Purkinje cell (primary cell): ENCODE results near the gene REEP6. TPM values are rescaled to one million over a fixed set of nuclear protein-coding genes. Genes with fewer than 3 reads are reported as not detected.

ENCODE experiments used
- polyA plus RNA-seq: library from polyadenylated mRNA; unstranded; fragments of >200 nt; fragmentation: Nextera tagmentation; gene quantifications from 2 replicates; pipeline ENCODE4 v1.2.1, GENCODE V29; 2014

Gene REEP6
- 2.2 and 3.7 TPM in 2 replicates for polyA plus RNA-seq

DNA sequence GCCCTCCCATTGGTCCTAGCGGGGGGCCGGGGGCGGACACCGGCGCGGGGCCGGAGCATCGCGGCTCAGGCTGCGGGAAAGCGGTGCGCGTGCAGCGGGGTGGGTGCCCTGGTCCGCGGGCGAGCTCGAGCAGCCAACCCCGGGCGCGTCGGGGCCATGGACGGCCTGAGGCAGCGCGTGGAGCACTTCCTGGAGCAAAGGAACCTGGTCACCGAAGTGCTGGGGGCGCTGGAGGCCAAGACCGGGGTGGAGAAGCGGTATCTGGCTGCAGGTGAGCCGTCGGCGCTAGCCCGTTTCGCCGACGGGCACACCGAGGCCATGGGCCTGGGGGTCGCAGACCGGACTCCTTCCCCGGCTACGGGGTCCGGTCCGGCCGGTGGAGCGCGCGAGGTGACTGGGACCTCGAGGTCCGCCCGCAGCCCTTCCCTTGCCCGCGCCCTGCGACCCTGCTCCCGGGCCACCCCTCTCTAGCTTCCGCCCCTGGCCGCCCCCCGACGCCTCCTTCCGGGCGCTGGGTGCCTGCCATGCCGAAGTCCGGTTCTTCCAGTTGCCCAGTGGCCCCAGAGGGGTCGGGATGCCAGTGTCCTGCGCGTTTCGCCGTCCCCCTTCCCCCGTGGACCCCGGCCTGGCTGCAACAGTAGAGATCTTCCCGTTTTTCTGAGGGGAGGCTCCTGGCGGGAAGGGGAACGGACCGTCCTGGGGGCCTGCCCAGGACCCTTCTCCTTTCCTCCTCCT is at the start of gene REEP6:
REEP6 (plus strand) TSS at position 68 of the 735 bp plus-strand sequence; CDS start at position 157, 89 bp downstream.

DNA sequence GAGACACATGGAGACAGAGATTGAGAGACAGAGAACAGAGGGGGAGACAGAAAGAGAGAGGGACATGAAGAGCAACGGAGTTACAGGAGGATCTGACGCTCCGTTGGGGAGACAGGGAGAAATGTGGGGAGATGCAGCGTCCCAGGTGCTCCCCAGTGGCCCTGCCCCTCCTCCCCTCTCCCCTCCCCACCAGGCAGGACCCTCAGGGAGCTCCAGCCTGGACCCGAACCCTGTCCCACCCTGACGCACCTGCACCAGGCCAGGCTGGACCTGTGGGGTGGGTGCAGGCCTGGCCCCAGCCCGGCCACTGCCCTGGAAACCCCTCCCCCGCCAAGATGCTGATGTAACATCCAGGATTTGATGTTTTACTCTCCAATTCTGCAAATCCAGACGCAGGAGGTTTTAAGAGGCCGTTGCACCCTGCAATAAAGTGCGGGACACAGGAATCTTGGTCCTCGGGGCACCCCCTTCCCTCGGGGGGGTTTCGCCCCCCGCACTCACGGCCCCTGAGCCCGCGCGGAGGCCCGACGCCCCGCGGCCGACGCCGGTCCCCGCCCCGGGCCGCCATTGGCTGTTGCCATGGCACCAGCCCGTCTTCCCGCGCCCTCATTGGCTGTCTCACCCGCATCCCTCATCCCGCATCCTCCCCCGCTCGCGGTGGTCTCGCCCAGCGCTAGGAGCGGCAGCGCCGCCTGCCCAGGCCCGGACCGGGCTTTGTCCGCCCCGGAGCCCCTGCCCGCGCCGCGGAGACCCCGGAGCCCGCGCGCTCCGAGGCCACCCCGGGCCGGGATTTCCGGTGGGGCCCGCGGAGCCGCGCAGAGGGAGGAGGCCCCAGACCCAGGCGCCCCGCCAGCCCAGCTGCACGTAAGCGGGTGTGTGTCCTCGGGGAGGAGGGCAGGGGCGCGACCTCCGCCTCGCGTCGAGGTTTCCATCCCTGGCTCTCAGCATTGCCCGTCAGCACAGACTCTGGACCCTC is 41.2 kb upstream of the REEP6 start, which contains the start of gene APC2:
APC2 (plus strand) TSS at position 655 of the 976 bp plus-strand sequence. CDS start 2,881 bp downstream, outside the sequence.

DNA sequence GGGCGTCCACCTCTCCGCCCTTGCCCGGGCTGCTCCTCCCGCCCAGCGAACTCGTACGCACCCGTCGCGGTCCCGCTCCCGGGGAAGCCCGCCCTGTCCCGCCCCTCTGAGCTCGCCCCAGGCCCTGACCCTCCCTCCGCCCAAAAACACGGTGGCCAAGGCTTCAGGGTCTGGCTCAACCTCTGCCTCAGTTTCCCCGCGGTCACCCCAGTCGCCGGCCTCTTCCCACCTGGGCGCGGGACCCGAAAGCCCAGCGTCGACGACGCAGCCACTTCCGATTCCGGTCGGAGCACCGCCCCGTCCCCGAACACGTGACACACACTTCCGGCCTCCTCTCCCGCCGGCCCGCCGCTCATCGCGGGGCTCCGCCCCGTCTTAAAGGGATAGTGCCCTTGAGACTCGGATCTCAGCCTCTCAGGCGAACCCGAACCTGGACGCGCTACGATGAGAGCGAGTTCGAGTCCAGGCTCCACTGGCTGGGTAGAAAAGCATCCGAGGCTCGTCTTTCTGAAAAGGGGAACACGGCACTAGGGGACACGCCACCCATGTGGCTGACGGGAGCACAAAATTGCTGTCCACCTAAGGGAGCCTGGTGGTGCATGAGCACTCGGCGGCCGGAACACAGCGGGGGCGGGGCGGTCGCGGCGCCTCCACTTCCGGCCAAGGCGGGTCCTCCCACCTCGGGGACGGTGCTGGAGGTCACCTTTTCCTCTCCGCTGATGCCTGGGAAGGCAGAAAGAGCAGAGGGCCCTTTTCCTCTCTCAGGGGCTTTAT is 11.9 kb upstream of the REEP6 start, which contains the start of gene C19orf25:
C19orf25 (minus strand) TSS at position 282 of the 774 bp plus-strand sequence. CDS start 312 bp downstream, outside the sequence.

DNA sequence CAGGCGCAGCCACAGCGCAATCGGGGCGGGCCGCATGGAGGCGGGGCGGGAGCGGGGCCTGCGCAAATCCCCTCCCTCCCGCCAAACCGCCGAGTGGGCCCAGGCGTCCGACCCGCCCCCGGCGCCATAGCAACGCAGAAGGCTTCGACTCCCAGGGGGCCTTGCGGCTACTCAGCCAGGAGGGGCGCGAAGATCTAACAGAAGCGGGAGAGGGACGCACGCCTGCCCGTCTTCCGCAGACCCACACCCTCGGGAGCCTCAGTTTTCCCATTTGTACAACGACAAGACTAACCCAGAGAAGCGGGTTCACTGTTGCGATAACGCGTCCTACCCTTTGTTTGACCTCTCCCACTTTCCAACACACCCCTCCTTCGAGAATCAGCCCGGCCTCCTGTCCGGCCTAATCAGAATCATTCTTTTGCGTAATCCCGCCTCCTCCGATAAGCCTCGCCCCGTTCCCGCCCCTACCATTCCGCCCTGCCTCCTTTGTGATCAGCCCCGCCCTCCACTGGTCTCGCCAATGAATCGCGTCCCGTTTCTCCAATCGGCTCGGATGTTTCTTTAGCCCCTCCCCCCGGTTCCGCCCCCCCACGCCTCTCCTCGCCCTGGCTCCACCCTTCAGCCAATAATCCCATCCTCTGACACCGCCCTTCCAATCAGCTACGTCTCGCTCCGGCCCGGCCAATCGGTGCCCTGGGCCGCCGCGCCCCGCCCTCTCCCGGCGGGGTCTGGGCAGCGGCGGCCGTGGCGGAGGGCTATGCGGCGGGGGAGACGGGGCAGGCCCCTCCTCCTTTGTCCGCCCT is 469 bp upstream of the REEP6 start, which contains the start of gene PCSK4:
PCSK4 (minus strand) TSS at position 40 of the 803 bp plus-strand sequence; CDS start at position 36, 4 bp downstream.

DNA sequence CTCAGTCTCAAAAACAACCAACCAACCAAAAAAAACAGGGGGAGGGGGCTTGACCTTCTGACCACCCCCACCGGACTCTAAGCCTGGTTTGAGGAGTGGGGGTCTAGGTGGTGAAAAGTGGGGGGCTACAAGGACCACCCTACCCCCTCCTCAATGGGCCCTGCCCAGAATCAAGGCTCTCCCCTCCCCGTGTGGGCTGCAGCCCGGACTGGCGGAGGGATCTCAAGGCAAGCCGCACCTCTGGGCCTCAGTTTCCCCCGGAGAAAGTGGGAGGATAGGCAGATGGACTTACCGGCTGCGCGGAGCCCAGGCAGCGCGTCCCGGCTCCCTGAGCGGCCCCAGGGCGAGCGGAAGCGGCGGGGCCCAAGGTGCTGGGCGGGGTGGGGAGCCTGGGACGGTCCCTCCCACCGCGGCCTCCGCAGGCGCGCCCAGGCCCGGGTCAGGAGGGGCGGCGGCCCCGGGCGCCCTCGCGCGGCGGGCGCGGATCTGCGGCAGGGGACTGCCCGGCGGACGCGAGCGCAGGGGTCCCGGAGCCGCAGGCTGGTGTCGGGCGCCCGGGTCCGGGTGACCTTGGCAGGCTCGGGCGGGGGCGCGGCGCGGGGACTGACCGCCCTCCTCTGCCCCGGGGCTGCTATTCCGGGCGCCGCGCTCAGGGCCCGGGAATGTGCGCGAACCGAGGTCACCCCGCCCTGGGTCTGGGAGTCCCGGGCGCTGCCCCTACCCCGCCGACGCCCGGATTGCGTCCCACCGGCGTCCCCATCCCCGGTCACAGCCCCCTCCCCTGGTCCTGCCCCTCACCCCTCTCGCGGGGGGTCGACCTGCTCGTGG is 21.9 kb downstream of the REEP6 start, which contains the start of gene ADAMTSL5:
ADAMTSL5 (minus strand) TSS at position 349 of the 828 bp plus-strand sequence. CDS start 2,076 bp downstream, outside the sequence.

DNA sequence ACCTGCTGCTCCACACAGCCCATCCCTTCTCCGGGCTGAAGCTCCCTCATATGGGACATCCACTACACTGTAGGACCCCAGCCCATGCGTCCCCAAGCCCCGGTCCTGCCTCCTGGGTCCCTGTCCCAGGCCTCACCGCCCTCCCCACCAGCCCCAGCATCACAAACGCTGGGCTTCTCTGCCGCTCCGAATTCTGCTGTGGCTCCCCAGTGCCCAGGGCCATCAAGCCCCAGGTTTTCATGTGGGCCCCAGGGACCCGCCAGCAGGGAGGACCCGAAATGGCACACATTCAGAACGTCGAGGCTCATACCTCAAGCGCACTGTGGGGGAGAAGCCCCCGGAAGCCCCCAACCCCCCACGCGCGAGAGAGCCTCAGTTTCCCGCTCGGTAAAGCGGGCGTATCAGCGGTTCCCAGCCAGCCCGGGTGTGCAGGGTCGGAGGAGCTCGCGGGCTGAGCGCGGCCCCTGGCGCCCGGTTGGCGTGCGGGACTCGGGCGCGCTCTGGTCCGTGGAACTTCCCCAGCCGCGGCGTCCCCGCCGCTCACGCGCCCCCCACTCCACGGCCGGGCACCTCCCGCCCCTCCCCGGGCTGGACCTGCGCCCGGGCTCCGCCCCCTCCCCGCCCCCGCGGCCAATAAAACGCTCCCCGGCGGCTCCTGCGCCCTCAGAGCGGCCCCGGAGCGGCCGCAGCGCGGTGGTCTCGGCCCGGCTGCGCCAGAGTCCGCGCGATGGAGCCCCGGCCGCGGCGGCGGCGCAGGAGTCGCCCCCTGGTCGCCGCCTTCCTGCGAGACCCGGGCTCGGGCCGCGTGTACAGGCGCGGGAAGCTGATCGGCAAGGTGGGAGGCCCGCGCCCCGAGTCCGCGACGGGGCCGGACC is 32.7 kb downstream of the REEP6 start, which contains the start of gene PLK5:
PLK5 (plus strand) TSS at position 666 of the 875 bp plus-strand sequence. CDS start 2,920 bp downstream, outside the sequence.

Other genes starting within 250 kb of the REEP6 start
- gene ATP5F1D, start 249.4 kb upstream of the REEP6 start, polyA plus RNA-seq = 71.5 and 78.2 TPM in 2 replicates
- gene MIDN, start 242.6 kb upstream of the REEP6 start, polyA plus RNA-seq = 0.46 and 1.2 TPM in 2 replicates
- gene CIRBP, start 221.8 kb upstream of the REEP6 start, polyA plus RNA-seq = 80.6 and 81.4 TPM in 2 replicates
- 7.3 and 10.2 TPM in 2 replicates for gene FAM174C, start 215.7 kb upstream of the REEP6 start, polyA plus RNA-seq
- not detected in 2 replicates for gene EFNA2, start 205.3 kb upstream of the REEP6 start, polyA plus RNA-seq
- gene NDUFS7, start 107.3 kb upstream of the REEP6 start, polyA plus RNA-seq = 41.5 and 71.7 TPM in 2 replicates
- gene GAMT, start 89.6 kb upstream of the REEP6 start, polyA plus RNA-seq = 9.0 TPM in 2 replicates
- 4.6 and 5.4 TPM in 2 replicates for gene DAZAP1, start 83.6 kb upstream of the REEP6 start, polyA plus RNA-seq
- 661 and 694 TPM in 2 replicates for gene RPS15, start 52.8 kb upstream of the REEP6 start, polyA plus RNA-seq
- 0.60 and 1.2 TPM in 2 replicates for gene APC2, start 41.1 kb upstream of the REEP6 start, polyA plus RNA-seq
- 1.2 and 1.5 TPM in 2 replicates for gene C19orf25, start 12.0 kb upstream of the REEP6 start, polyA plus RNA-seq
- not detected in 2 replicates for gene PCSK4, start 831 bp upstream of the REEP6 start, polyA plus RNA-seq
- gene ADAMTSL5, start 21.8 kb downstream of the REEP6 start, polyA plus RNA-seq = not detected in 2 replicates
- gene PLK5, start 32.9 kb downstream of the REEP6 start, polyA plus RNA-seq = 0.23 TPM in 1 of 2 replicates, not detected in the other
- gene MEX3D, start 77.1 kb downstream of the REEP6 start, polyA plus RNA-seq = 1.6 and 2.2 TPM in 2 replicates
- gene MBD3, start 101.7 kb downstream of the REEP6 start, polyA plus RNA-seq = 0.87 and 1.4 TPM in 2 replicates
- 639 and 706 TPM in 2 replicates for gene UQCR11, start 114.3 kb downstream of the REEP6 start, polyA plus RNA-seq
- 0.24 and 0.73 TPM in 2 replicates for gene TCF3, start 161.4 kb downstream of the REEP6 start, polyA plus RNA-seq